GM21723 (cell line): Measurements from ENCODE around the gene FILIP1L.
A peak's percentile ranks its signal among the peaks of the same experiment; 100 is the strongest.

ENCODE experiments used
- ATAC-seq: cut with Tn5 transposase; IDR thresholded peaks from one replicate; pipeline ENCODE4 v1.9.1; 2021; ENCODE audit warnings: mild to moderate bottlenecking, moderate library complexity; ENCODE audit not compliant: unreplicated experiment

FILIP1L gene

GRCh38 chr3:100045696-100046095 is 68.6 kb downstream of the FILIP1L start:
- no peak for ATAC-seq

- ATAC-seq: peak; percentile 80
Observed at GRCh38 chr3:100044369-100044768, 69.9 kb downstream of the FILIP1L start.

GRCh38 chr3:100043271-100043670 is 71.0 kb downstream of the FILIP1L start:
- ATAC-seq: no peak

- no peak for ATAC-seq
Observed at GRCh38 chr3:100042166-100042981, 71.9 kb downstream of the FILIP1L start.

- ATAC-seq: no peak
Observed at GRCh38 chr3:100041328-100041749, 73.0 kb downstream of the FILIP1L start.

GRCh38 chr3:100040451-100041225 is 73.7 kb downstream of the FILIP1L start:
- no peak for ATAC-seq

GRCh38 chr3:100039075-100039474 is 75.2 kb downstream of the FILIP1L start:
- no peak for ATAC-seq

- ATAC-seq: no peak
Observed at GRCh38 chr3:100033903-100034471, 80.3 kb downstream of the FILIP1L start.

GRCh38 chr3:100033184-100033583 is 81.1 kb downstream of the FILIP1L start:
- no peak for ATAC-seq

- no peak for ATAC-seq
Observed at GRCh38 chr3:100032243-100032642, 82.1 kb downstream of the FILIP1L start.

GRCh38 chr3:100030914-100031425 is 83.3 kb downstream of the FILIP1L start:
- no peak for ATAC-seq

GRCh38 chr3:100030346-100030745 is 84.0 kb downstream of the FILIP1L start:
- ATAC-seq: no peak

GRCh38 chr3:100029689-100030088 is 84.6 kb downstream of the FILIP1L start:
- ATAC-seq: no peak

GRCh38 chr3:100029052-100029451 is 85.2 kb downstream of the FILIP1L start:
- no peak for ATAC-seq

- no peak for ATAC-seq
Observed at GRCh38 chr3:100027321-100027720, 87.0 kb downstream of the FILIP1L start.

GRCh38 chr3:100024520-100025303 is 89.6 kb downstream of the FILIP1L start:
- no peak for ATAC-seq

GRCh38 chr3:100023595-100023994 is 90.7 kb downstream of the FILIP1L start:
- ATAC-seq: no peak

- ATAC-seq: no peak
Observed at GRCh38 chr3:100023150-100023549, 91.2 kb downstream of the FILIP1L start.

GRCh38 chr3:100022506-100022905 is 91.8 kb downstream of the FILIP1L start:
- no peak for ATAC-seq

GRCh38 chr3:100020876-100021644 is 93.2 kb downstream of the FILIP1L start:
- ATAC-seq: no peak
